Ascending aorta (tissue), 2 donors: ENCODE results near the gene SCMH1. TPM values are rescaled to one million over a fixed set of nuclear protein-coding genes. Genes with fewer than 3 reads are reported as not detected.

Source experiments
- DNase-seq, 2 donors: peaks; one replicate each; pipeline ENCODE4 v3.0.0-alpha.2; 2019; ENCODE audit warnings: low spot score in 2 of 2
- H3K27ac ChIP-seq, 2 donors: fragments of 200-600 bp; sonication (generic); one replicate each; pipeline ENCODE4 v1.5.1; 2016 to 2017; ENCODE audit warnings: mild to moderate bottlenecking in 1 of 2
- H3K27me3 ChIP-seq: fragments of 200-600 bp; sonication (generic); one replicate; pipeline ENCODE4 v1.5.1; 2017
- H3K36me3 ChIP-seq, 2 donors: fragments of 200-600 bp; sonication (generic); one replicate each; pipeline ENCODE4 v1.5.1; 2016
- H3K4me1 ChIP-seq, 2 donors: fragments of 200-600 bp; sonication (generic); one replicate each; pipeline ENCODE4 v1.5.1; 2016 to 2017; ENCODE audit warnings: mild to moderate bottlenecking in 1 of 2
- H3K4me3 ChIP-seq, 2 donors: fragments of 200-600 bp; sonication (generic); one replicate each; pipeline ENCODE4 v1.5.1; 2016 to 2017; ENCODE audit warnings: mild to moderate bottlenecking in 1 of 2
- H3K9me3 ChIP-seq, 2 donors: fragments of 200-600 bp; sonication (generic); one replicate each; pipeline ENCODE4 v1.5.1; 2016
- CTCF ChIP-seq, 3 experiments: fragments of 200-600 bp in 2 of 3; fragments of 450-650 bp in 1 of 3; sonication (generic) in 2 of 3; IDR thresholded peaks; one replicate each; pipeline ENCODE4 v1.5.1; 2016 to 2019; ENCODE audit warnings: antibody characterized with exemption in 3 of 3, mild to moderate bottlenecking in 1 of 3, moderate library complexity in 1 of 3
- intact Hi-C: fragments of 100-400 bp; cut with DNase I; formaldehyde crosslinking; loops from one replicate; pipeline ENCODE4 v1.15.1; 2023
- total RNA-seq: library from RNA; depleted of rRNA; stranded (reverse); fragments of >200 nt; gene quantifications from one replicate; pipeline ENCODE4 v1.1.0, GENCODE V29; 2016

SCMH1 gene
- total RNA-seq, 1 donor from 2014 or later, result 55.9 TPM

DNA sequence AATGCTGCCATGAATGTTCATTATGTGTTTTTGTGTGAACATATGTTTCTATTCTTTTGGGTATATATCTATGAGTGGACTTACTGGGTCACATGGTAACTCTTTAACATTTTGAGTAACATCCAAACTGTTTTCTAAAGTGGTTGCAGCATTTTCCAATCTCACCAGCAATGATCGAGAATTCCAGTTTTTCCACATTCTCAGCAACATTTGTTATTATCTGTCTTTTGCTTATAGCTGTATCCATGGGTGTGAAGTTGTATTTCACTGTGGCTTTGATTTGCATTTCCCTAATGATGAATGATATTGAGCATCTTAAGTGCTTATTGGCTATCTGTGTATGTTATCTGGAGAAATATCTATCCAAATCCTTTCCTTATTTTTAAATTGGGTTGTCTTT, 131.4 kb downstream of the SCMH1 start:
- peak overlapping the region; percentile 98 to 99 for H3K27ac ChIP-seq
- H3K36me3 ChIP-seq, result peaks cover 12 to 17% of the 10 kb centered on the region in 2 donors
- no peaks in the 10 kb centered on the region for H3K27me3 ChIP-seq
- no peak for DNase-seq
- H3K4me3 ChIP-seq, result no peak overlapping the region
- no peaks in the 10 kb centered on the region for H3K9me3 ChIP-seq
- H3K4me1 ChIP-seq, result peaks cover 8 to 25% of the 10 kb centered on the region in 2 donors
- no peak for TF ChIP-seq CTCF (IDR thresholded peaks at IDR 0.05)
- intact Hi-C loops, result no loop called here

DNA sequence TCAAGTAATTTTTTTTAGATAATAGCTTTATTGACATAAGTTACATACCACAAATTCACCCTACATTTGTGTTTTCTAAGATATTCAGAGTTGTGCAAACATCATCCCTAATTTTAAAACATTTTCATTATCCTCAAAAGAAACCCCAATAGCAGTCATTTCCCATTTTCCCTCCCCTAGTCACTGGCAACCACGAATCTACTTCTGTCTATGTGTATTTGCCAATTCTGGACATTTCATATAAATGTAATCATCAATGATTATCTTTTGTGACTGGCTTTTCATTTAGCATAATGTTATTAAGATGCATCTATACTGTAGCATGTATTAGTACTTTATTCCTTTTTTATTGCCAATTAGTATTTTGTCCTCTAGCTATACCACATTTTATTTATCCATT, 131.8 kb downstream of the SCMH1 start:
- no peaks in the 10 kb centered on the region for H3K9me3 ChIP-seq
- no peaks in the 10 kb centered on the region for H3K27me3 ChIP-seq
- no peak for TF ChIP-seq CTCF (IDR thresholded peaks at IDR 0.05)
- intact Hi-C loops, result no loop called here
- H3K4me1 ChIP-seq, result peaks cover 8 to 25% of the 10 kb centered on the region in 2 donors
- no peak for DNase-seq
- H3K4me3 ChIP-seq, result no peak overlapping the region
- peaks cover 12 to 15% of the 10 kb centered on the region in 2 donors for H3K36me3 ChIP-seq
- peak overlapping the region; percentile 98 to 99 for H3K27ac ChIP-seq

- intact Hi-C loops, result loop anchor here (2.0 to 10.0 kb wide), 3 partner anchors 43 to 255 kb away; partner anchors contain the start of gene SCMH1
Observed at GRCh38 chr1:41109310-41110197, 132.6 kb downstream of the SCMH1 start.

DNA sequence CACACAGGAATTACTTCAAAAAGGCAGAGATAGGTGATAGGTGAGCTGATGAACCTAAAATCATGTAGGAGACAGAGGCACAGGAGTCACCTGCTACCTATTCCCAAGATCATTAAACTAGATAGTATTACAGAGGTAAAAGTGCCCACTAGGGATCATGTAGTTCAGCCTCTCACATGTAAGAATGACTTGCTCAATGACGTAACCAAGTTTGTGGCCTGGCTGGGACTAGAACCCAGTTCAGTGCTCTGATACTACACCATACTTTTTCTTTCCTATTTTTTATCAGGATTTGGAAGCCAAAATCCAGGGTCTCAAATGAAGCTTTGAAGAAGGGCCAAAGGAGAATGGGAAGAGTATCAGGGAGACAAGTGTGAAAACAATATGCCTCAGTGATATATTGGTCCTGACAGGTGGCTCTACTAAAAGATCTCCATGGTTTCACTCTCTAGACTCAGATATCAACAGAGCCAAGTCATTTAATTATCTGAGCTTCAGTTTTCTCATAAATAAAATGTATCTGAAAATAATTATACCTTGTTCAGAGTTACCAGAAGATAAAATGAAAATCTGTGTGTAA, 133.3 kb downstream of the SCMH1 start:
- no peak for TF ChIP-seq CTCF (IDR thresholded peaks at IDR 0.05)
- H3K27me3 ChIP-seq, result no peaks in the 10 kb centered on the region
- no peaks in the 10 kb centered on the region for H3K9me3 ChIP-seq
- peak overlapping the region; percentile 98 to 99 for H3K27ac ChIP-seq
- H3K36me3 ChIP-seq, result peaks cover 8 to 9% of the 10 kb centered on the region in 2 donors
- peaks cover 8 to 30% of the 10 kb centered on the region in 2 donors for H3K4me1 ChIP-seq
- H3K4me3 ChIP-seq, result no peak overlapping the region
- intact Hi-C loops, result loop anchor here (2.0 to 10.0 kb wide), 3 partner anchors 44 to 254 kb away; partner anchors contain the start of gene SCMH1
- DNase-seq, result no peak

More at GRCh38 chr1:41109310-41110197, 132.6 kb downstream of the SCMH1 start:
- no peaks in the 10 kb centered on the region for H3K27me3 ChIP-seq
- peak in 1 of 2 donors; percentile 76 for DNase-seq
- H3K9me3 ChIP-seq, result no peaks in the 10 kb centered on the region
- no peak for TF ChIP-seq CTCF (IDR thresholded peaks at IDR 0.05)
- H3K4me3 ChIP-seq, result peak overlapping the region in 1 of 2 donors; percentile 42
- peaks cover 8 to 25% of the 10 kb centered on the region in 2 donors for H3K4me1 ChIP-seq
- peak overlapping the region; percentile 98 to 99 for H3K27ac ChIP-seq
- peaks cover 12 to 14% of the 10 kb centered on the region in 2 donors for H3K36me3 ChIP-seq

GRCh38 chr1:41103766-41104165, 138.3 kb downstream of the SCMH1 start:
- peaks cover 23 to 47% of the 10 kb centered on the region in 2 donors for H3K4me1 ChIP-seq

More at GRCh38 chr1:41103766-41104165, 138.3 kb downstream of the SCMH1 start:
- Histone ChIP-seq H3K27ac (peak overlapping the region; percentile 46 to 69), H3K36me3 (no peaks in the 10 kb centered on the region), H3K9me3 (no peaks in the 10 kb centered on the region), H3K27me3 (no peaks in the 10 kb centered on the region), H3K4me3 (no peak overlapping the region)
- DNase-seq, result no peak
- intact Hi-C loops, result loop anchor here (5.0 to 10.0 kb wide), 2 partner anchors 121 to 249 kb away; no protein-coding TSS in a partner anchor
- no peak for TF ChIP-seq CTCF (IDR thresholded peaks at IDR 0.05)
